Glutamatergic neuron (in vitro differentiated cells): ENCODE results near the gene STK16. TPM values are rescaled to one million over a fixed set of nuclear protein-coding genes. Genes with fewer than 3 reads are reported as not detected.

Experiments
- DNase-seq: peaks from one replicate; pipeline ENCODE4 v3.0.0; 2022
- H3K27ac Mint-ChIP-seq: one replicate; pipeline ENCODE4 v1.8.0; 2020; ENCODE audit warnings: mild to moderate bottlenecking, mixed read lengths, inconsistent platforms; ENCODE audit not compliant: unreplicated experiment
- H3K27me3 Mint-ChIP-seq: one replicate; pipeline ENCODE4 v1.8.0; 2020; ENCODE audit warnings: mild to moderate bottlenecking, moderate library complexity, mixed read lengths, inconsistent platforms; ENCODE audit not compliant: unreplicated experiment
- H3K36me3 Mint-ChIP-seq: one replicate; pipeline ENCODE4 v1.8.0; 2020; ENCODE audit warnings: mild to moderate bottlenecking, mixed read lengths, inconsistent platforms; ENCODE audit not compliant: unreplicated experiment
- H3K4me1 Mint-ChIP-seq: one replicate; pipeline ENCODE4 v1.8.0; 2020; ENCODE audit warnings: mild to moderate bottlenecking, low read depth, mixed read lengths, inconsistent platforms; ENCODE audit not compliant: unreplicated experiment
- H3K4me3 Mint-ChIP-seq: one replicate; pipeline ENCODE4 v1.8.0; 2020; ENCODE audit warnings: mild to moderate bottlenecking, mixed read lengths, inconsistent platforms; ENCODE audit not compliant: unreplicated experiment
- H3K9me3 Mint-ChIP-seq: one replicate; pipeline ENCODE4 v1.8.0; 2020; ENCODE audit warnings: mild to moderate bottlenecking, moderate library complexity, mixed read lengths, inconsistent platforms; ENCODE audit not compliant: unreplicated experiment
- total RNA-seq: library from RNA; stranded (reverse); fragmentation: NEBNext Ultra II Directional; extraction: Animal tissue kit (Norgen Biotek cat#: 25700); gene quantifications from one replicate; pipeline ENCODE4 v1.2.1, GENCODE V29; 2021; ENCODE audit not compliant: unreplicated experiment
- TF ChIP-seq, protein P1 (sequence below): fragments of 200-600 bp; sonication (generic); IDR thresholded peaks from one replicate; pipeline ENCODE4 v1.5.0; 2021; ENCODE audit not compliant: partially characterized antibody, unreplicated experiment

The STK16 gene
- total RNA-seq, 1 donor from 2014 or later: 32.2 TPM

DNA sequence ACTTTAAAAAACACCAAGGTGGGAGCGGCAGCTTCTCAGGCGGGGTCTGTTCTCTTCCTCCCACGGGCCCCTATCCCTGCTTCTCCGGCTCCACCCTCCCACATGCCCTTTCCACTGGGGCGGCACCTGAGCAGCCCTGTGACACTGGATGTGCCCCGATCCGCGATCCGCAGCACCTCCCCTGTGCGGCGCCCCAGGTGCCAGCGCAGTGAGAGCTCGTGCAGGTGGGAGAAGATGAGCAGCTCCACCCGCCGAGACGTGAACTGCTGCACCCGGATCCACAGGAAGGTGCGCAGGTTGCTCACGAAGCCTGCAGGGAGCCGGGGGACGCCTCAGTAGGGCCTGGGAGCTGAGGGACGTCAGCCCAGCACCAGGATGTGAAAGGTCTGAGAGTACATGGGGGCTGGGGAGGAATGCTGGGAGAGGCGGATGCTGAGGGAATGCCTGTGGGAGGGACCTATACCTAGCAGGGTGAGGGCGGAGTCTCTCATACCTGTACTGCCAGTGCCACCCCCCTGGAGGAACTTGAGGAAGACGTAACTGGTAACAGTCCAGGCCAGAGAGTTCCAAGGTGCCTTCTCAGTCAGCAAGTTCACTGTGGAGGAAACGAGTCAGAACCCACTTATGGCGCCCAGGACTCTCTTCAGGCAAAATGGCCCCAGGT, 29.3 kb upstream of the STK16 start:
- TF ChIP-seq, protein P1, sequence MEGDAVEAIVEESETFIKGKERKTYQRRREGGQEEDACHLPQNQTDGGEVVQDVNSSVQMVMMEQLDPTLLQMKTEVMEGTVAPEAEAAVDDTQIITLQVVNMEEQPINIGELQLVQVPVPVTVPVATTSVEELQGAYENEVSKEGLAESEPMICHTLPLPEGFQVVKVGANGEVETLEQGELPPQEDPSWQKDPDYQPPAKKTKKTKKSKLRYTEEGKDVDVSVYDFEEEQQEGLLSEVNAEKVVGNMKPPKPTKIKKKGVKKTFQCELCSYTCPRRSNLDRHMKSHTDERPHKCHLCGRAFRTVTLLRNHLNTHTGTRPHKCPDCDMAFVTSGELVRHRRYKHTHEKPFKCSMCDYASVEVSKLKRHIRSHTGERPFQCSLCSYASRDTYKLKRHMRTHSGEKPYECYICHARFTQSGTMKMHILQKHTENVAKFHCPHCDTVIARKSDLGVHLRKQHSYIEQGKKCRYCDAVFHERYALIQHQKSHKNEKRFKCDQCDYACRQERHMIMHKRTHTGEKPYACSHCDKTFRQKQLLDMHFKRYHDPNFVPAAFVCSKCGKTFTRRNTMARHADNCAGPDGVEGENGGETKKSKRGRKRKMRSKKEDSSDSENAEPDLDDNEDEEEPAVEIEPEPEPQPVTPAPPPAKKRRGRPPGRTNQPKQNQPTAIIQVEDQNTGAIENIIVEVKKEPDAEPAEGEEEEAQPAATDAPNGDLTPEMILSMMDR: no peak
- peaks cover 15% of the 10 kb centered on the region for H3K9me3 Mint-ChIP-seq
- DNase-seq: no peak
- H3K27me3 Mint-ChIP-seq: peaks cover 7% of the 10 kb centered on the region
- peaks cover 11% of the 10 kb centered on the region for H3K4me1 Mint-ChIP-seq
- H3K4me3 Mint-ChIP-seq: no peak overlapping the region
- no peaks in the 10 kb centered on the region for H3K36me3 Mint-ChIP-seq
- no peak overlapping the region for H3K27ac Mint-ChIP-seq

DNA sequence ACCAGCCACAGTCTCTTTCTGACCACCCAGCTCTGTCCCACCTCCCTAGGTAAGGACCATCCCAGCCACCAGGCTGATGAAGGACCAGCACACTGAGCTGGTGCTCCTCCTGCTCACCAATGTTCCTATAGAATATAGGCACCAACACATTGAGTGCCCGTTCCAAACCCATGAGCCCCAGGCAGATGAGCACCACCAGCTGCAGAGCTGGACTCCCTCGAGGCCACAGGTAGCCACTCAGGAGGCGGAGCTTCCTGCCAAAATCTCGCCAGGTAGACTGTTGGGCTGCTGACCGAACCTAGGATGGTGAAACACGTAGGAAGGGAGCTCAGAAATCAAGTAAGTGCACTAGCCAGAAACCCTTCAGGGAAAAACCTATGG, 28.8 kb upstream of the STK16 start:
- Mint-ChIP-seq H3K27ac (peak overlapping the region; percentile 82), H3K36me3 (peaks cover 3% of the 10 kb centered on the region), H3K9me3 (peaks cover 15% of the 10 kb centered on the region), H3K27me3 (peaks cover 10% of the 10 kb centered on the region), H3K4me1 (peaks cover 11% of the 10 kb centered on the region), H3K4me3 (peak overlapping the region; percentile 75)
- TF ChIP-seq, protein P1: no peak
- DNase-seq: no peak

DNA sequence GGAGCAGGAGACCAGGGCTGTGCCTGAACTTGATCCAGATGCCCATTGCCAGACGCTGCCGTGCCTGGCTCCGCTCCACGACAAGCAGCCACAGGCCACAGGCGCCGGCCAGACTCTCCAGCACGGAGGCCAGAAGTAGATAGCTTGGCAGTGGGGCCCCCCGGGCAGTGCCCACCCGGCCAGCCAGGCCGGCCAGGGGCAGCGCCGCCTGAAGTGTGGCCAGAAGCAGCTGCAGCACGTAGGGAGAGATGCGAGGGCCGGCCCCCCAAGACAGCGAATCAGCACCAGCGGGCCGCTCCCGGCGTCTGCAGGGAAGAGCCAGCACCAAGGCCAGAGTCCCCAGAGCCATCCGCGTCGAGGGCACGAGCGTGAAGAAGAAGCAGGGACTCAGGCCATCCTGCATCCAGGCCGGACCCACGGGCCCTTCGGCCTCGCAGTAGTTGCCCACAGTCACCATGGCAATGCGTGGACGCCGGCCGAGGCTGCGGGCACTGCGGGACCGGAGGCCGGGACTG, 27.0 kb upstream of the STK16 start:
- H3K27ac Mint-ChIP-seq: peak overlapping the region; percentile 98
- peaks cover 12% of the 10 kb centered on the region for H3K9me3 Mint-ChIP-seq
- peaks cover 11% of the 10 kb centered on the region for H3K4me1 Mint-ChIP-seq
- TF ChIP-seq, protein P1: no peak
- H3K27me3 Mint-ChIP-seq: peaks cover 12% of the 10 kb centered on the region
- H3K36me3 Mint-ChIP-seq: peaks cover 5% of the 10 kb centered on the region
- H3K4me3 Mint-ChIP-seq: peak overlapping the region; percentile 93
- DNase-seq: no peak

DNA sequence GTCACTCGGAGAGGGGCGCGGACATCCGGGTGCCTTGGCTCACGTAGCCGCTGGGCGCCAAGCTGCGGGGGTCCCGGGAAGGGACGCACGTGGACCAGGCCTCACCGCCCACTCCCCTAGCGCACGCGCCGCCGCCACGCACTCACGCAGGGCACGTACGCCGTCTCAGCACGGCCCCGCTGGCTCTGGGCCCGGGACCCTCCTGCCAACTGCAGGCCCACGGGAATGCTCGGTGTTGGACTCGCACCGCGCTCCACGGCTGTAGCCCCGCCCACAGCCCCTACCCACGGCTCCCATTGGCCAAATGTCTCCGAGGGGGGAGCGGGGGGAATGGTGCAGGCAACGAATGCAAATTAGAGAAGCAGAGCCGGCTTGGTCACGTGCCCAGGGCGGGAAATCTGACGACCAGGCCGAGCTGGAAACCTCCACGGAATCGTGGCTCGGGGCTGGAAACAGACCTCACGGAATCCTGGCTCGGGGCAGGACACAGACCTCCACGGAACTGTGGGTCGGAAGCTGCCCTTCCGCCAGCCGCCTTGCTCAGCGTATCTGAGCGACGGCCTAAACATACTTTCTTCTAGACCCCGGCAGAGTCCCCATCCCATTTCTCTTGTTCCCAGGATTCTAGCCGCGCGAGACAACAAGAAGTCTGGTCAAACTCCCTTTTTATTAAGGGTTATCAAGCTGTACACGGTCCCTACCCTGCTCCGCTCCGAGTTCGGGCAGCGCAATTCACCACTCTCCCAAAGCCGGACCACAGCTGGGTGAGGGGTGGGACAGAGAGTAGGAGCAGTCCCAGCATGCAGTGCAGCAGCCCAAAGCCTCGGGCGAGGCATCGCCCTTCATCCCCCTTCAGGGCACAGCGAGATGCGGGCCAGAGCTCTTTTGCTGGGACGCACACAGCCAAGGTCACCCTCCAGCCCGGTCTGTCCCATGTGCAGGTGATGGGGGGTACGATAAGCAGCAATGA, 26.3 kb upstream of the STK16 start, which contains the start of gene ABCB6:
Gene ABCB6, minus strand, starts transcription at position 227 of the 970 bp plus-strand sequence. CDS start 285 bp downstream, outside the sequence.
- TF ChIP-seq, protein P1: no peak
- DNase-seq: peak; percentile 98
- Mint-ChIP-seq H3K27ac (peak within 1 kb of the TSS; percentile 98), H3K4me3 (peak within 1 kb of the TSS; percentile 93), H3K4me1 (peaks cover 11% of the 10 kb centered on the region), H3K27me3 (peaks cover 9% of the 10 kb centered on the region), H3K36me3 (peaks cover 5% of the 10 kb centered on the region), H3K9me3 (peaks cover 12% of the 10 kb centered on the region)
